Caco-2 (cell line): ENCODE data around the gene DUOX2. TPM values are rescaled to one million over a fixed set of nuclear protein-coding genes. Genes with fewer than 3 reads are reported as not detected.

Experiments
- BruUV-seq: library from RNA; stranded (reverse); fragments of 400-500 nt; replicated peaks from 2 replicates; lab custom pipeline; 2021; lab: Mats Ljungman, UMichigan
- CTCF ChIA-PET: fragments of 300-600 bp; sonication (Branson Sonifier 250); formaldehyde crosslinking; loops from one replicate; lab custom pipeline; 2022; ENCODE audit warnings: antibody characterized with exemption; lab: Charles Lee
- POLR2A ChIA-PET: fragments of 300-600 bp; sonication (Branson Sonifier 250); formaldehyde crosslinking; loops from one replicate; lab custom pipeline; 2022; ENCODE audit warnings: antibody characterized with exemption; lab: Charles Lee
- DNase-seq, 2 experiments: peaks; one replicate each; pipeline versions ENCODE4 v3.0.0 to v3.0.0-alpha.2; 2020 to 2022
- H3K27me3 ChIP-seq: replicated peaks from 2 replicates; pipeline ENCODE4 v1.6.0; 2011; ENCODE audit warnings: low read length; ENCODE audit not compliant: control insufficient read depth, insufficient read depth
- H3K36me3 ChIP-seq: 2 replicates; pipeline ENCODE4 v1.5.1; 2011; ENCODE audit warnings: low read length; ENCODE audit not compliant: control insufficient read depth, insufficient read depth
- H3K4me1 ChIP-seq: fragments of 250-450 bp; sonication (Bioruptor Pico); 2 replicates; pipeline ENCODE4 v1.5.1; 2020; ENCODE audit warnings: mild to moderate bottlenecking
- H3K4me3 ChIP-seq: 2 replicates; pipeline ENCODE4 v1.5.1; 2011; ENCODE audit warnings: low read depth, mild to moderate bottlenecking, control low read depth, low read length
- H3K9me3 ChIP-seq: fragments of 250-450 bp; sonication (Bioruptor Pico); 2 replicates; pipeline ENCODE4 v1.5.1; 2020; ENCODE audit warnings: mild to moderate bottlenecking, moderate library complexity
- H3K27ac Mint-ChIP-seq: one replicate; pipeline ENCODE4 v1.8.0; 2022; ENCODE audit warnings: mixed read lengths; ENCODE audit not compliant: unreplicated experiment
- H3K27me3 Mint-ChIP-seq: one replicate; pipeline ENCODE4 v1.8.0; 2022; ENCODE audit warnings: mixed read lengths; ENCODE audit not compliant: insufficient read depth, unreplicated experiment
- H3K36me3 Mint-ChIP-seq: one replicate; pipeline ENCODE4 v1.8.0; 2022; ENCODE audit warnings: mild to moderate bottlenecking, mixed read lengths; ENCODE audit not compliant: insufficient read depth, unreplicated experiment
- H3K4me1 Mint-ChIP-seq: one replicate; pipeline ENCODE4 v1.8.0; 2022; ENCODE audit warnings: low read depth, mixed read lengths; ENCODE audit not compliant: unreplicated experiment
- H3K4me3 Mint-ChIP-seq: one replicate; pipeline ENCODE4 v1.8.0; 2022; ENCODE audit warnings: mild to moderate bottlenecking, moderate library complexity, mixed read lengths; ENCODE audit not compliant: unreplicated experiment
- H3K9me3 Mint-ChIP-seq: one replicate; pipeline ENCODE4 v1.8.0; 2022; ENCODE audit warnings: mixed read lengths; ENCODE audit not compliant: unreplicated experiment
- CTCF ChIP-seq, 2 experiments: fragments of 200-600 bp in 1 of 2; IDR thresholded peaks; 1 replicate in 1 of 2; 2 replicates in 1 of 2; pipeline versions ENCODE4 v1.5.1 to v1.8.0; 2011 to 2022; ENCODE audit warnings: antibody characterized with exemption in 1 of 2, control low read depth in 1 of 2, inconsistent platforms in 1 of 2, low read depth in 1 of 2, low read length in 1 of 2, mild to moderate bottlenecking in 1 of 2, moderate library complexity in 1 of 2; ENCODE audit not compliant: insufficient read depth in 1 of 2, severe bottlenecking in 1 of 2, unreplicated experiment in 1 of 2
- intact Hi-C: fragments of 100-400 bp; cut with micrococcal nuclease; formaldehyde crosslinking; loops from one replicate; pipeline ENCODE4 v1.10.0; 2022; ENCODE audit not compliant: unreplicated experiment
- total RNA-seq: library from RNA; stranded (reverse); gene quantifications from 2 replicates; pipeline ENCODE4 v1.2.3, GENCODE V29; 2022

Gene DUOX2
- total RNA-seq, 1 experiment from 2014 or later: 6.9 TPM

GRCh38 chr15:45094358-45094730, 19.6 kb downstream of the DUOX2 start:
- Histone ChIP-seq H3K9me3 (no peaks in the 10 kb centered on the region), H3K4me3 (no peak overlapping the region), H3K36me3 (no peaks in the 10 kb centered on the region), H3K27me3 (no peaks in the 10 kb centered on the region), H3K4me1 (peaks cover 24% of the 10 kb centered on the region)
- intact Hi-C loops: no loop called here
- TF ChIP-seq CTCF (IDR thresholded peaks at IDR 0.05; ENCODE audit: insufficient read depth in 1 of 2, low read depth in 1 of 2, low read length in 1 of 2, severe bottlenecking in 1 of 2, unreplicated experiment in 1 of 2): no peak
- H3K27me3 Mint-ChIP-seq: no peaks in the 10 kb centered on the region
- no peaks in the 10 kb centered on the region for H3K9me3 Mint-ChIP-seq
- H3K4me1 Mint-ChIP-seq: peaks cover 21% of the 10 kb centered on the region
- ChIA-PET POLR2A (no interaction called here), CTCF (no interaction called here)
- no peak for DNase-seq
- H3K36me3 Mint-ChIP-seq: no peaks in the 10 kb centered on the region
- no TSS peak for BruUV-seq
- H3K27ac Mint-ChIP-seq: no peak overlapping the region
- H3K4me3 Mint-ChIP-seq: no peak overlapping the region

DNA sequence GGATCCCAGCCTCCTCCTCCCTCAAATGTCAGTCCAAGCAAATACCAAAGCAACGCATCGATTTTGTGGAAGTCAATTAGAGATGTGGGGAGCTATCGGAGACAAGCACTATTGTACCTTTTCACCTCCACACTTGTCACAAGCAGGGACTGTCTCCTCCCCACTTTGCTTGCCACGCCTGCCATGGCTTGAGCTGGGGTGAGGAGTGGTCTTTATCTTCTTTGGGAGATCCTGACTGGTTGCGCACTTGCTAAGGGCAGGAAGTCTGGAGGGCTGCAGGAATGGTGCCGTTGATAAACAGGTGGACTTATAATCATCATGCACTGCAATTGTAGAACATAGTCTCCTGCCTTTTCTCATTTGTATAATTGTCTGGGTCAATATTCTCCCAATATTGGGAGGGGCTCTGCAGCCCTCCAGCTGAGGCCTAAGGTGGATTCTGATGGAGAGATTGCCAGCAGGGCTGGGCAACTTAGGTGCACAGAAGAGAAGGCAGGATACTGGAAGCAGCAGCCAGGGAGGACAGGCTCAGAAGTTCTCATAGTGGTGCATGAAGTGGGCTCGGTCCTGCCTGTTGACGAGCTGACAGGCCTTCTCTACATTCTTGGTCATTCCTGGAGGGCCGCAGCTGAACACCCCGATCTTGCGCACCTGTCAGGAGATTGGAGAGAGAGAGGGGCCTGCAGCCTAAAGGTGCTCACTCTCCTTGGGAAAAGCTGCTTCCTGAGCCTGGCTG, 20.2 kb downstream of the DUOX2 start:
- intact Hi-C loops: no loop called here
- ChIA-PET POLR2A (no interaction called here), CTCF (interaction anchor here (0.8 kb wide), 1 partner anchor 25 kb away, joined by 3 read pairs; no protein-coding TSS in a partner anchor)
- H3K9me3 Mint-ChIP-seq: no peaks in the 10 kb centered on the region
- no TSS peak for BruUV-seq
- H3K36me3 Mint-ChIP-seq: no peaks in the 10 kb centered on the region
- H3K27me3 Mint-ChIP-seq: no peaks in the 10 kb centered on the region
- no peak overlapping the region for H3K4me3 ChIP-seq
- no peak overlapping the region for H3K27ac Mint-ChIP-seq
- TF ChIP-seq CTCF (IDR thresholded peaks at IDR 0.05; ENCODE audit: insufficient read depth in 1 of 2, low read depth in 1 of 2, low read length in 1 of 2, severe bottlenecking in 1 of 2, unreplicated experiment in 1 of 2): no peak
- H3K4me1 Mint-ChIP-seq: peaks cover 21% of the 10 kb centered on the region
- H3K9me3 ChIP-seq: no peaks in the 10 kb centered on the region
- no peak for DNase-seq
- H3K27me3 ChIP-seq: no peaks in the 10 kb centered on the region
- no peaks in the 10 kb centered on the region for H3K36me3 ChIP-seq
- no peak overlapping the region for H3K4me3 Mint-ChIP-seq
- peaks cover 30% of the 10 kb centered on the region for H3K4me1 ChIP-seq

GRCh38 chr15:45093013-45093412, 21.0 kb downstream of the DUOX2 start:
- no peaks in the 10 kb centered on the region for H3K9me3 ChIP-seq
- intact Hi-C loops: no loop called here
- Mint-ChIP-seq H3K36me3 (no peaks in the 10 kb centered on the region), H3K9me3 (no peaks in the 10 kb centered on the region), H3K4me3 (no peak overlapping the region), H3K4me1 (peaks cover 21% of the 10 kb centered on the region), H3K27ac (no peak overlapping the region), H3K27me3 (no peaks in the 10 kb centered on the region)
- no peak for DNase-seq
- H3K27me3 ChIP-seq: no peaks in the 10 kb centered on the region
- H3K4me3 ChIP-seq: no peak overlapping the region
- ChIA-PET CTCF (interaction anchor here (2.4 kb wide), 1 partner anchor 25 kb away, joined by 11 read pairs; no protein-coding TSS in a partner anchor), POLR2A (no interaction called here)
- BruUV-seq: no TSS peak
- peaks cover 35% of the 10 kb centered on the region for H3K4me1 ChIP-seq
- TF ChIP-seq CTCF (IDR thresholded peaks at IDR 0.05; ENCODE audit: insufficient read depth in 1 of 2, low read depth in 1 of 2, low read length in 1 of 2, severe bottlenecking in 1 of 2, unreplicated experiment in 1 of 2): no peak
- H3K36me3 ChIP-seq: no peaks in the 10 kb centered on the region
